Mesothelial cell of epicardium (in vitro differentiated cells): ENCODE data around the gene PRR23A. TPM values are rescaled to one million over a fixed set of nuclear protein-coding genes. Genes with fewer than 3 reads are reported as not detected.
A peak's percentile ranks its signal among the peaks of the same experiment; 100 is the strongest.
"Not testable (repeated sequence)": the region's sequence is repeated elsewhere in the genome, so short reads cannot be mapped to it uniquely, and the experiment has no call there.

ENCODE experiments used
- DNase-seq, 2 experiments: peaks; one replicate each; pipeline ENCODE4 v3.0.0; 2021; ENCODE audit warnings: low spot score in 2 of 2; ENCODE audit not compliant: unreplicated experiment in 2 of 2
- H3K27ac Mint-ChIP-seq: 2 replicates; pipeline ENCODE4 v1.8.0; 2021; ENCODE audit warnings: mixed read lengths
- H3K27me3 Mint-ChIP-seq: 2 replicates; pipeline ENCODE4 v1.8.0; 2021; ENCODE audit warnings: low read depth, mixed read lengths
- H3K36me3 Mint-ChIP-seq: 2 replicates; pipeline ENCODE4 v1.8.0; 2021; ENCODE audit warnings: mixed read lengths
- H3K4me1 Mint-ChIP-seq: 2 replicates; pipeline ENCODE4 v1.8.0; 2021; ENCODE audit warnings: mixed read lengths
- H3K4me3 Mint-ChIP-seq: 2 replicates; pipeline ENCODE4 v1.8.0; 2021; ENCODE audit warnings: mild to moderate bottlenecking, moderate library complexity, mixed read lengths
- H3K9me3 Mint-ChIP-seq: 2 replicates; pipeline ENCODE4 v1.8.0; 2021; ENCODE audit warnings: mixed read lengths
- total RNA-seq: library from RNA; stranded (reverse); gene quantifications from 3 replicates; pipeline ENCODE4 v1.2.1, GENCODE V29; 2021
- TF ChIP-seq, protein P1 (sequence below): fragments of 200-600 bp; sonication (generic); IDR thresholded peaks from one replicate; pipeline ENCODE4 v1.5.0; 2021; ENCODE audit warnings: antibody characterized with exemption; ENCODE audit not compliant: unreplicated experiment

Gene PRR23A
- total RNA-seq, 1 donor from 2014 or later, result not detected

DNA sequence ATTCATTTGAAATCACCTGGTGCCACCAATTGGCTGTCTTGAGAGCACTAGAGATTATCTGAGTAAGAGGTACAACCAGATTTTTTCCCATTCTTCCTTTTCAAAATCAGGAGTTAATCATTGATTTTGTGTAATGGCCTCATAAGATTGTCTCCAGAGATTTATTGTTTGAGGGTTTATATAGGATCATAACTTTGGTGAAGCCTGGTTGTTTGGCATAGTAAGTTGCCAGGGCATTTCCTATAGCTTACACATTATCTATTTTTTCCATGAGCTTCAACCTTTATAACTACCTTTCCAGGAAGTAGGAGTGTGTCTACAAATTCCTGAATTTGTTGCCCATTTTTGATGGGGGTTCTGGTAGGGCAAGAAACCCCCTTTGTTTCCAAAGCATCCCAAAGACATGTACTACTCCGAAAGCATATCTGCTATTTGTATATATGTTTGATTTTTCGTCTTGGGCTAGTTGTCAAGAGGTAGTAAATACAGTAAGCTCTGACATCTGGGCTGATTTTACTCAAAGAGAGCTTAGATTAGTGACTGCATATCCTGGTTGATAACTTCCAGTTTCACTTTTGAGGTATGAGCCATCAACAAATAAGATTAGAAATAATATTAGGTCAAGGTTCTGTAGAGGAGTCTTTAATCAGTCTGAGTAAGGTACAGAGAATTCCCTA lies 26.4 kb upstream of the PRR23A start:
- H3K27me3 Mint-ChIP-seq, result peaks cover 25% of the 10 kb centered on the region
- DNase-seq, result no peak
- H3K36me3 Mint-ChIP-seq, result no peaks in the 10 kb centered on the region
- peaks cover 29% of the 10 kb centered on the region for H3K9me3 Mint-ChIP-seq
- no peak overlapping the region for H3K4me3 Mint-ChIP-seq
- H3K27ac Mint-ChIP-seq, result no peak overlapping the region
- TF ChIP-seq, protein P1, sequence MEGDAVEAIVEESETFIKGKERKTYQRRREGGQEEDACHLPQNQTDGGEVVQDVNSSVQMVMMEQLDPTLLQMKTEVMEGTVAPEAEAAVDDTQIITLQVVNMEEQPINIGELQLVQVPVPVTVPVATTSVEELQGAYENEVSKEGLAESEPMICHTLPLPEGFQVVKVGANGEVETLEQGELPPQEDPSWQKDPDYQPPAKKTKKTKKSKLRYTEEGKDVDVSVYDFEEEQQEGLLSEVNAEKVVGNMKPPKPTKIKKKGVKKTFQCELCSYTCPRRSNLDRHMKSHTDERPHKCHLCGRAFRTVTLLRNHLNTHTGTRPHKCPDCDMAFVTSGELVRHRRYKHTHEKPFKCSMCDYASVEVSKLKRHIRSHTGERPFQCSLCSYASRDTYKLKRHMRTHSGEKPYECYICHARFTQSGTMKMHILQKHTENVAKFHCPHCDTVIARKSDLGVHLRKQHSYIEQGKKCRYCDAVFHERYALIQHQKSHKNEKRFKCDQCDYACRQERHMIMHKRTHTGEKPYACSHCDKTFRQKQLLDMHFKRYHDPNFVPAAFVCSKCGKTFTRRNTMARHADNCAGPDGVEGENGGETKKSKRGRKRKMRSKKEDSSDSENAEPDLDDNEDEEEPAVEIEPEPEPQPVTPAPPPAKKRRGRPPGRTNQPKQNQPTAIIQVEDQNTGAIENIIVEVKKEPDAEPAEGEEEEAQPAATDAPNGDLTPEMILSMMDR, result no peak
- no peaks in the 10 kb centered on the region for H3K4me1 Mint-ChIP-seq

DNA sequence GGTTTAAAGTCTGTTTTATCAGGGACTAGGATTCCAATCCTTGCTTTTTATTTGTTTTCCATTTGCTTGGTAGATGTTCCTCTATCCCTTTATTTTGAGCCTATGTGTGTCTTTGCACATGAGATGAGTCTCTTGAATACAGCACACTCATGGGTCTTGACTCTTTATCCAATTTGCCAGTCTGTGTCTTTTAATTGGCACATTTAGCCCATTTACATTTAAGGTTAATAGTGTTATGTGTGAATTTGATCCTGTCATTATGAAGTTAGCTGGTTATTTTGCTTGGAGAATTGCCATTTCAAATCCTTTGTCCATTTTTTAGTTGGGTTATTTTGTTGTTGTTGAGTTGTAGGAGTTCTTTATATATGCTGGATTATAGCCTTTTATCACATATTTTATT lies 24.5 kb upstream of the PRR23A start:
- not testable (repeated sequence) for H3K4me1 Mint-ChIP-seq, DNase-seq, H3K4me3 Mint-ChIP-seq, H3K27ac Mint-ChIP-seq, H3K36me3 Mint-ChIP-seq
- peaks cover 29% of the 10 kb centered on the region for H3K9me3 Mint-ChIP-seq
- H3K27me3 Mint-ChIP-seq, result peaks cover 20% of the 10 kb centered on the region

- no peaks in the 10 kb centered on the region for H3K4me1 Mint-ChIP-seq
- H3K9me3 Mint-ChIP-seq, result peaks cover 13% of the 10 kb centered on the region
- H3K4me3 Mint-ChIP-seq, result no peak overlapping the region
- no peak overlapping the region for H3K27ac Mint-ChIP-seq
- no peak for DNase-seq
- TF ChIP-seq, protein P1, result no peak
- H3K36me3 Mint-ChIP-seq, result no peaks in the 10 kb centered on the region
- peaks cover 5% of the 10 kb centered on the region for H3K27me3 Mint-ChIP-seq
Observed at GRCh38 chr3:139024968-139025367, 18.9 kb upstream of the PRR23A start.

DNA sequence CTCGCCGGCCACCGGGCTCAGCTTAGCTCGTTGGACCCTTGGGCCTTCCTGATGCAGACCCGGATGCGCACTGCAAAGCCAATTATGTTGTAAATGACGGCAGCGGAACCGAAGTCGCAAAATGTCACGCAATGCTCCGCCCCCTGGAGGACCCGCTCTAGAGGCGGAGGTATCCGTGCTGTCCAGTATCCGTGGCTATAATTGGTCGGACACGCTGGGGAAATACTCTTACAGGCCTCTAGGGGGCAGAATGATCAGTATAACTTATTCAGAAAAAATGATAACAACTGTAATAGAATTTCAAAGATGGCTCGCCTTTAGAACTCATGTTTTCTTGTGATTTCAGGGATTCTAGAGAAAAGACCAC lies 14.8 kb upstream of the PRR23A start, which contains the start of gene PRR23B:
Gene PRR23B (minus strand): TSS at position 59 of the 367 bp plus-strand sequence. CDS start 265 bp downstream, outside the sequence.
- Mint-ChIP-seq H3K36me3 (peaks cover 6% of the 10 kb centered on the region), H3K27ac (no peak within 1 kb of the TSS), H3K4me3 (no peak within 1 kb of the TSS), H3K9me3 (peaks cover 16% of the 10 kb centered on the region), H3K27me3 (no peaks in the 10 kb centered on the region), H3K4me1 (no peaks in the 10 kb centered on the region)
- no peak for DNase-seq
- TF ChIP-seq, protein P1, result peak; percentile 28

DNA sequence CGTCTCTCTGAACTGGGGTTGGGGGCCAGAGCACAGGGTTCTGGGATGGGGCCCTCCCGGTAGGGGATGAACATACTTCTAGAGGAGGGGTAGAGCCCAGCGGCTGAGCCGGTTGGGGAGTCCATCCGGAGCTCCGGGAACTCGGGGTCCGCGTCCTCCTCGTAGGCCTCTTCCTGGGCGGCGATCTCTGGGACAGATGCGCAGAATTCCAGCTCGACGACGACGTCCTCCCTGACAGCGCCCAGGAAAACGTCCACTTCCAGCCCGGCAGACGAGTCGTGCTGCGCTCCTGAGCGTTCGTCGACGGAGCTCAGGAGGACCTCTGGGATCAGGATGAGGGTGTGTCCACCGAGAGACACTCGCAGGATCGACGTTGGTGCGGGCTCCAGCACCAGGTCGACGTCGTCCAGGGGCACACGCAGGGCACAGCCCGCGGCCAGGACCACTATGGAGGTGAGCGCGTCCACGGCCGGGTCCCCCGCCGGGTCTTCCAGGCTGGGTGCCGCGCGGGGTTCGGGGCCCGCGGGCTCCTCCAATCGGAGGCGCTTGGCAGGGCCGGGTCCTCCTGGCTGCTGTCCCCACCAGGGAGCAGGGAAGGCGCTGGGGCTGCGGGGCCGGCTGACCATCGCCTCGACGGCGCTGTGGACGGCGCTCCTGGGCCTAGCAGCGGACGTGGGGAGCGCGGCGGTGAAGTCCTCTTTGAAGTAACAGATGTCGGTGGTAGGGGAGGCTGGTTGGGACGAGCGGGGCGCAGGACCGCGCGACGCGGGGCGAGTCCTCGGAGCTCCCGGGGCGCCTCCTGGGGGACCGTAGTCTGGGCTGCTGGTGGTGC lies 14.2 kb upstream of the PRR23A start:
- Mint-ChIP-seq H3K4me1 (no peaks in the 10 kb centered on the region), H3K27me3 (no peaks in the 10 kb centered on the region), H3K9me3 (peaks cover 16% of the 10 kb centered on the region), H3K4me3 (no peak overlapping the region), H3K36me3 (peaks cover 6% of the 10 kb centered on the region), H3K27ac (no peak overlapping the region)
- DNase-seq, result no peak
- TF ChIP-seq, protein P1, result no peak

GRCh38 chr3:139016430-139017048 lies 10.5 kb upstream of the PRR23A start:
- Mint-ChIP-seq H3K4me1 (no peaks in the 10 kb centered on the region), H3K27me3 (no peaks in the 10 kb centered on the region), H3K4me3 (no peak overlapping the region), H3K36me3 (peaks cover 6% of the 10 kb centered on the region), H3K27ac (no peak overlapping the region), H3K9me3 (peaks cover 29% of the 10 kb centered on the region)
- no peak for DNase-seq
- TF ChIP-seq, protein P1, result no peak
